ENCODE measurements around the gene SRCIN1. TPM values are rescaled to one million over a fixed set of nuclear protein-coding genes. Genes with fewer than 3 reads are reported as not detected.
A peak's percentile ranks its signal among the peaks of the same experiment; 100 is the strongest.
"Not testable (repeated sequence)": the region's sequence is repeated elsewhere in the genome, so short reads cannot be mapped to it uniquely, and the experiment has no call there.

The SRCIN1 gene
- polyA plus RNA-seq, 1 experiment, result not detected

- CTCF ChIA-PET, result interaction anchor here (0.7 to 1.7 kb wide), 11 partner anchors 17 to 176 kb away, joined by 3 to 10 read pairs (median 3); no protein-coding TSS in a partner anchor
- peak; percentile 71 for DNase-seq (ENCODE audit: low read depth, low spot score)
- H3K27ac ChIP-seq (ENCODE audit: low read depth, low read length); H3K4me3 ChIP-seq (ENCODE audit: low read depth, low read length); H3K9me3 ChIP-seq (ENCODE audit: control insufficient read depth, insufficient read depth, low read length); H3K27me3 ChIP-seq (ENCODE audit: control insufficient read depth, insufficient read depth, low read length); POLR2A ChIA-PET: not testable (repeated sequence)
- TF ChIP-seq CTCF (IDR thresholded peaks at IDR 0.05; ENCODE audit: low read depth, low read length), result peak; percentile 71
Measured at GRCh38 chr17:38492067-38493040, 113.4 kb downstream of the SRCIN1 start.

GRCh38 chr17:38491346-38492066 is 114.2 kb downstream of the SRCIN1 start:
- H3K27me3 ChIP-seq (ENCODE audit: control insufficient read depth, insufficient read depth, low read length); POLR2A ChIA-PET; H3K9me3 ChIP-seq (ENCODE audit: control insufficient read depth, insufficient read depth, low read length); H3K4me3 ChIP-seq (ENCODE audit: low read depth, low read length); DNase-seq (ENCODE audit: low read depth, low spot score): not testable (repeated sequence)
- CTCF ChIA-PET, result interaction anchor here (0.7 to 1.6 kb wide), 5 partner anchors 18 to 175 kb away, joined by 3 to 10 read pairs (median 4); no protein-coding TSS in a partner anchor
- peak overlapping the region; percentile 47 for H3K27ac ChIP-seq (ENCODE audit: low read depth, low read length)

GRCh38 chr17:38489774-38490173 is 116.0 kb downstream of the SRCIN1 start:
- H3K27ac ChIP-seq (ENCODE audit: low read depth, low read length); H3K4me3 ChIP-seq (ENCODE audit: low read depth, low read length); POLR2A ChIA-PET; H3K9me3 ChIP-seq (ENCODE audit: control insufficient read depth, insufficient read depth, low read length); H3K27me3 ChIP-seq (ENCODE audit: control insufficient read depth, insufficient read depth, low read length); DNase-seq (ENCODE audit: low read depth, low spot score): not testable (repeated sequence)
- CTCF ChIA-PET, result interaction anchor here (0.9 to 1.3 kb wide), 2 partner anchors 46 to 178 kb away, joined by 3 read pairs; no protein-coding TSS in a partner anchor

GRCh38 chr17:38485681-38486298 is 120.0 kb downstream of the SRCIN1 start:
- ChIA-PET POLR2A (interaction anchor here (0.7 kb wide), 1 partner anchor 27 kb away, joined by 4 read pairs; no protein-coding TSS in a partner anchor), CTCF (interaction anchor here (0.6 to 1.2 kb wide), 6 partner anchors 24 to 103 kb away, joined by 4 to 6 read pairs (median 4); no protein-coding TSS in a partner anchor)
- H3K9me3 ChIP-seq (ENCODE audit: control insufficient read depth, insufficient read depth, low read length); DNase-seq (ENCODE audit: low read depth, low spot score); H3K27me3 ChIP-seq (ENCODE audit: control insufficient read depth, insufficient read depth, low read length); H3K27ac ChIP-seq (ENCODE audit: low read depth, low read length); H3K4me3 ChIP-seq (ENCODE audit: low read depth, low read length): not testable (repeated sequence)

GRCh38 chr17:38485146-38485468 is 120.6 kb downstream of the SRCIN1 start:
- CTCF ChIA-PET, result interaction anchor here (0.6 to 1.2 kb wide), 3 partner anchors 39 to 102 kb away, joined by 4 read pairs; no protein-coding TSS in a partner anchor
- H3K27ac ChIP-seq (ENCODE audit: low read depth, low read length), result no peak overlapping the region
- H3K27me3 ChIP-seq (ENCODE audit: control insufficient read depth, insufficient read depth, low read length), result no peaks in the 10 kb centered on the region
- H3K9me3 ChIP-seq (ENCODE audit: control insufficient read depth, insufficient read depth, low read length), result no peaks in the 10 kb centered on the region; the same call in 1 of the 2 replicates
- TF ChIP-seq CTCF (IDR thresholded peaks at IDR 0.05; ENCODE audit: low read depth, low read length), result no peak
- POLR2A ChIA-PET, result no interaction called here
- no peak overlapping the region for H3K4me3 ChIP-seq (ENCODE audit: low read depth, low read length)
- no peak for DNase-seq (ENCODE audit: low read depth, low spot score)

Measured in AG04450 (cell line).